ENCODE measurements around the gene TEX22. TPM values are rescaled to one million over a fixed set of nuclear protein-coding genes. Genes with fewer than 3 reads are reported as not detected.

TEX22 gene
- total and polyA plus RNA-seq, 2 donors (not counting 1 experiment from before 2014, with no cell fraction given), result 0.05 to 0.33 TPM

DNA sequence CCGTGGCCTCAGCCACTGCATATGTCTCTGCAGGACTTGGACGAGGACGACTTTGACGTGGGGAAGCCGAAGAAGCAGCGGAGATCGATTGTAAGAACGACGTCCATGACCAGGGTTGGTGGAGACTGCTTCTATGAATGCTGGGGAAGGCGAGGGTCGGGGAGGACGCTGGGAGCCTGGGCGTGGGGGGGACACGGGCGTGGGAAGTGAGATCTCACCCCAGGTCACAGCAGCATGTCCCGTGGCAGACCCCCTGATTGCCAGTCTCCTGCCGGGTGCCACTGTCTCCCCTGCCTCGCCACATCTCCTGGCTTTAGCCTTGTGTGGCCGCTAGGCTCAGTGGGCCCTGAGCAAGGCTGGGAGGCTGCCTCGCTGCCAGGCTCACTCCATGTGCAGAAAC is 29.9 kb upstream of the TEX22 start:
- Histone ChIP-seq H3K27me3 (ENCODE audit: control insufficient read depth, insufficient read depth, low read length) (no peaks in the 10 kb centered on the region), H2AFZ (ENCODE audit: low read length) (no peak overlapping the region), H4K20me1 (ENCODE audit: control insufficient read depth, extremely low read depth, insufficient read depth, low read length) (no peaks in the 10 kb centered on the region), H3K9me3 (ENCODE audit: control insufficient read depth, insufficient read depth, low read depth, low read length) (no peaks in the 10 kb centered on the region), H3K4me1 (ENCODE audit: control insufficient read depth, extremely low read depth, insufficient read depth, low read length) (peaks cover 2% of the 10 kb centered on the region), H3K9ac (ENCODE audit: insufficient read depth, low read length) (no peak overlapping the region), H3K4me3 (replicated peaks in 1 of 4; ENCODE audit: control extremely low read depth in 1 of 4, insufficient read depth in 1 of 4, low read depth in 3 of 4, low read length in 4 of 4) (no peak overlapping the region), H3K27ac (ENCODE audit: insufficient read depth, low read length) (no peak overlapping the region), H3K79me2 (ENCODE audit: control insufficient read depth, insufficient read depth, low read length) (no peaks in the 10 kb centered on the region), H3K36me3 (ENCODE audit: control insufficient read depth, insufficient read depth, low read length) (peaks cover 7% of the 10 kb centered on the region), H3K4me2 (ENCODE audit: extremely low read depth, insufficient read depth, low read length) (no peak overlapping the region)
- no peak for DNase-seq (ENCODE audit: low read depth in 2 of 2)
- TF ChIP-seq EZH2 (IDR thresholded peaks at IDR 0.05; ENCODE audit: low read length, missing control alignments), result no peak
- TF ChIP-seq, protein P1, sequence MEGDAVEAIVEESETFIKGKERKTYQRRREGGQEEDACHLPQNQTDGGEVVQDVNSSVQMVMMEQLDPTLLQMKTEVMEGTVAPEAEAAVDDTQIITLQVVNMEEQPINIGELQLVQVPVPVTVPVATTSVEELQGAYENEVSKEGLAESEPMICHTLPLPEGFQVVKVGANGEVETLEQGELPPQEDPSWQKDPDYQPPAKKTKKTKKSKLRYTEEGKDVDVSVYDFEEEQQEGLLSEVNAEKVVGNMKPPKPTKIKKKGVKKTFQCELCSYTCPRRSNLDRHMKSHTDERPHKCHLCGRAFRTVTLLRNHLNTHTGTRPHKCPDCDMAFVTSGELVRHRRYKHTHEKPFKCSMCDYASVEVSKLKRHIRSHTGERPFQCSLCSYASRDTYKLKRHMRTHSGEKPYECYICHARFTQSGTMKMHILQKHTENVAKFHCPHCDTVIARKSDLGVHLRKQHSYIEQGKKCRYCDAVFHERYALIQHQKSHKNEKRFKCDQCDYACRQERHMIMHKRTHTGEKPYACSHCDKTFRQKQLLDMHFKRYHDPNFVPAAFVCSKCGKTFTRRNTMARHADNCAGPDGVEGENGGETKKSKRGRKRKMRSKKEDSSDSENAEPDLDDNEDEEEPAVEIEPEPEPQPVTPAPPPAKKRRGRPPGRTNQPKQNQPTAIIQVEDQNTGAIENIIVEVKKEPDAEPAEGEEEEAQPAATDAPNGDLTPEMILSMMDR (conservative IDR thresholded peaks at IDR 0.05 in 1 of 2, IDR thresholded peaks at IDR 0.05 in 1 of 2; ENCODE audit: low read depth in 1 of 2, low read length in 2 of 2), result no peak

DNA sequence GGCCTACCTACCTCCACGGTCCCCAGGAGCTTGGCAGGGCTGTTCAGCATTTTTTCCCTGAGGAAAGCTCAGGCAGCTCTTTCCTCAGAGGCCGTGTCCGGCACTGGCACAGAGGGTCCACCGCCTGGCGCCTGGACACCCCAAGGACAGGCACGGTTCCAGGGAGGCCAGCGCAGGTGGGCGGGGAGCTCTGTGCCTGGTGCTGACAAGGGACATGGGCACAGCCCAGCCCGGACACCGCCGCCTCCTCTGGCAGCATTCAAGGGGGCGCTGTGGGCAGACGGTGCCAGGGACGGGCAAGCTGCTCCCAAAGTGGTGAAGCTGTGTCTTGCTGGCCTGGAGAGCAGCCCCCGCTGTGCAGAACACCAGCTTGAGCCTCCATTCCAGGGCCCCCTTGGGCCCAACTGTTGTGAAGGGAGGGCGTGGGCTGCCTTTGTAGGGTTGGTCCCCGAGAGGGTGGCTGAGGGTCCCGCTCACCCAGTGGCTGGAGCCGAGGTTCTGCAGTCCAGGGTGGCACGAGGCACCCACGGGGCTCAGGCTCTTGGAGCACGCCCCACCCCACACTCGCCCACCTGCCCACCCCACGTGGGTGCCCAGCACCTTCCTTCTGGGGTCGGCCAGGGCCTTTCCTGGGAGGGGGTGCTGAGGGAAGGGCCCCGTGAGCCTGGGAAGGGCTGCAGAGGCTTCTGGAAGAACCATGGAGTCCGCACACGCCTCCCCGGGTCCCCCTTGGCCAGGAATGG is 29.3 kb upstream of the TEX22 start:
- Histone ChIP-seq H3K79me2 (ENCODE audit: control insufficient read depth, insufficient read depth, low read length) (no peaks in the 10 kb centered on the region), H3K9me3 (ENCODE audit: control insufficient read depth, insufficient read depth, low read depth, low read length) (no peaks in the 10 kb centered on the region), H3K4me3 (replicated peaks in 1 of 4; ENCODE audit: control extremely low read depth in 1 of 4, insufficient read depth in 1 of 4, low read depth in 3 of 4, low read length in 4 of 4) (no peak overlapping the region), H3K27me3 (ENCODE audit: control insufficient read depth, insufficient read depth, low read length) (no peaks in the 10 kb centered on the region), H4K20me1 (ENCODE audit: control insufficient read depth, extremely low read depth, insufficient read depth, low read length) (no peaks in the 10 kb centered on the region), H3K36me3 (ENCODE audit: control insufficient read depth, insufficient read depth, low read length) (peaks cover 7% of the 10 kb centered on the region), H2AFZ (ENCODE audit: low read length) (no peak overlapping the region), H3K27ac (ENCODE audit: insufficient read depth, low read length) (no peak overlapping the region), H3K4me2 (ENCODE audit: extremely low read depth, insufficient read depth, low read length) (no peak overlapping the region), H3K9ac (ENCODE audit: insufficient read depth, low read length) (no peak overlapping the region), H3K4me1 (ENCODE audit: control insufficient read depth, extremely low read depth, insufficient read depth, low read length) (peaks cover 2% of the 10 kb centered on the region)
- no peak for TF ChIP-seq EZH2 (IDR thresholded peaks at IDR 0.05; ENCODE audit: low read length, missing control alignments)
- TF ChIP-seq, protein P1 (conservative IDR thresholded peaks at IDR 0.05 in 1 of 2, IDR thresholded peaks at IDR 0.05 in 1 of 2; ENCODE audit: low read depth in 1 of 2, low read length in 2 of 2), result no peak
- DNase-seq (ENCODE audit: low read depth in 2 of 2), result no peak

GRCh38 chr14:105369653-105370040 is 28.7 kb upstream of the TEX22 start:
- H3K9me3 ChIP-seq (ENCODE audit: control insufficient read depth, insufficient read depth, low read depth, low read length), result no peaks in the 10 kb centered on the region
- peaks cover 2% of the 10 kb centered on the region for H3K4me1 ChIP-seq (ENCODE audit: control insufficient read depth, extremely low read depth, insufficient read depth, low read length)
- no peaks in the 10 kb centered on the region for H3K27me3 ChIP-seq (ENCODE audit: control insufficient read depth, insufficient read depth, low read length)
- TF ChIP-seq EZH2 (IDR thresholded peaks at IDR 0.05; ENCODE audit: low read length, missing control alignments), result no peak
- TF ChIP-seq, protein P1 (conservative IDR thresholded peaks at IDR 0.05 in 1 of 2, IDR thresholded peaks at IDR 0.05 in 1 of 2; ENCODE audit: low read depth in 1 of 2, low read length in 2 of 2), result no peak
- no peaks in the 10 kb centered on the region for H3K79me2 ChIP-seq (ENCODE audit: control insufficient read depth, insufficient read depth, low read length)
- no peak overlapping the region for H3K4me3 ChIP-seq (replicated peaks in 1 of 4; ENCODE audit: control extremely low read depth in 1 of 4, insufficient read depth in 1 of 4, low read depth in 3 of 4, low read length in 4 of 4)
- no peak overlapping the region for H2AFZ ChIP-seq (ENCODE audit: low read length)
- DNase-seq (ENCODE audit: low read depth in 2 of 2), result no peak
- H3K36me3 ChIP-seq (ENCODE audit: control insufficient read depth, insufficient read depth, low read length), result peaks cover 7% of the 10 kb centered on the region
- H3K9ac ChIP-seq (ENCODE audit: insufficient read depth, low read length), result no peak overlapping the region
- no peak overlapping the region for H3K27ac ChIP-seq (ENCODE audit: insufficient read depth, low read length)
- no peak overlapping the region for H3K4me2 ChIP-seq (ENCODE audit: extremely low read depth, insufficient read depth, low read length)
- H4K20me1 ChIP-seq (ENCODE audit: control insufficient read depth, extremely low read depth, insufficient read depth, low read length), result no peaks in the 10 kb centered on the region

Measured in fibroblast of lung (primary cell).